Measurements from ENCODE around the gene GPI.
"Not testable (repeated sequence)": the region's sequence is repeated elsewhere in the genome, so short reads cannot be mapped to it uniquely, and the experiment has no call there.

Gene GPI

DNA sequence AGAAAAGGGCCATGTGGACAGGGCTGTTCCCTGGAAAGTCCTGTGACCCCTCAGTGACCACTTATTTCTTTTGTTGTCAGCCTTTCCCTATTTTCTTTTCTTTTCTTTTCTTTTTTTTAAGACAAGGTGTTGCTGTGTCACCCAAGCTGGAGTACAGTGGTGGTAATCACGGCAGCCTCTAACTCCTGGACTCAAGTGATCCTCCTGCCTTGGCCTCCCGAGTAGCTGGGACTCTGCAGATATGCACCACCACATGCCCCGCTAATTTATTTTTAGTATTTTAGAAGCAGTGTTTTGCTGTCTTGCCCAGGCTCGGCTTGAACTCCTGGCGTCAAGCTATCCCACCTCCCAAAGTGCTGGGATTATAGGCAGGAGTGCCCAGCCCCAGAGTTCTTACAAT, 1.1 kb upstream of the GPI start:
- no peak for TF ChIP-seq CTCF (IDR thresholded peaks at IDR 0.05; ENCODE audit: borderline replicate concordance, control extremely low read depth, extremely low read depth, insufficient read depth, missing control alignments)
- in situ Hi-C loops (cut with MboI; ENCODE audit: low sequenced_read_pairs, unreplicated experiment): no loop called here
- no peak for DNase-seq (ENCODE audit: low spot score)

GRCh38 chr19:34364462-34364829, 550 bp upstream of the GPI start:
- no peak for DNase-seq (ENCODE audit: low spot score)
- in situ Hi-C loops (cut with MboI; ENCODE audit: low sequenced_read_pairs, unreplicated experiment): no loop called here
- TF ChIP-seq CTCF (IDR thresholded peaks at IDR 0.05; ENCODE audit: borderline replicate concordance, control extremely low read depth, extremely low read depth, insufficient read depth, missing control alignments): no peak

DNA sequence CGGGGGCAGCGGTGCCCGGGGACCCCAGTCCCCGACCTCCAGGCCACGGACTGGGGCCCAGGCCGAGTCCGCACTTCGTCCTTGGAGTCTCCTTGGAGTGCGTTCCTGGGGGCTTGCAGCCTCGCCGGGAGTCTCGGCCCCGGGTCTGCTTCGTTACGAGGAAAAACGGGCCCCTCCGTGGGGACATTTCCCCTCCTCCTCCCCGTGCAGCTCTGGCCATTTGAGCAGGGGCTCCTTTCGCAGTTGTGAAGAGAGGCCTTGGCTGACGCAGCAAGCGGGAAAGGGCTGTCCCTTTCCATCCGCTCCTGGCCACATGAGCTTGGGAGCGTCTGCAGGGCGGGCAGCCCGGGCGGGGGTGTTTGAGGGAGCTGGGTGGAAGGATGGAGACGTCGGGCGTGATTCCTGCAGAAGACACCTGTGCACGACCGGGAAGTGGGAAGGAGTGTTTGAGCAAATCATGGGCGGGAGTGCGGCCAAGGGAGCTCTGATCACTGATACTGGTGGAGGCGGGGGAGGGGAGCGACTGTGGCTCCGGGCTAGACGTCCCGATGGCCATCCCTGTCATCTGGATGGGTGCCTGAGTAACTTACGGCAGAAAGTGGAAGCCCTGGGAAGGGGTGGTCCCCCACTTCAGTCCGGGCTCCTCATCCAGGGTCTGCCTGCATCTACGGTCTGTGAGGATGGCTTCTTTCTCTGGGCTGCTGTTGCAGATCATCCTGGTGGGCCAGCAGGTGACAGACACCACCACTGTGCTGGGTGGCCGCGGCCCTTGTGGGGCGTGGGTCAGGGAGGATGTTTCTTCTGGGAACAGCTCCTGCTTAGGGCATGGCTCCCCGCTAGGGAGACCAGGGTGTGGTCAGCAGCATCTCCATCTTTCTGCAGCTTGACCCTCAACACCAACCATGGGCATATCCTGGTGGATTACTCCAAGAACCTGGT, 736 bp downstream of the GPI start:
- no peak for TF ChIP-seq CTCF (IDR thresholded peaks at IDR 0.05; ENCODE audit: borderline replicate concordance, control extremely low read depth, extremely low read depth, insufficient read depth, missing control alignments)
- in situ Hi-C loops (cut with MboI; ENCODE audit: low sequenced_read_pairs, unreplicated experiment): no loop called here
- no peak for DNase-seq (ENCODE audit: low spot score)

DNA sequence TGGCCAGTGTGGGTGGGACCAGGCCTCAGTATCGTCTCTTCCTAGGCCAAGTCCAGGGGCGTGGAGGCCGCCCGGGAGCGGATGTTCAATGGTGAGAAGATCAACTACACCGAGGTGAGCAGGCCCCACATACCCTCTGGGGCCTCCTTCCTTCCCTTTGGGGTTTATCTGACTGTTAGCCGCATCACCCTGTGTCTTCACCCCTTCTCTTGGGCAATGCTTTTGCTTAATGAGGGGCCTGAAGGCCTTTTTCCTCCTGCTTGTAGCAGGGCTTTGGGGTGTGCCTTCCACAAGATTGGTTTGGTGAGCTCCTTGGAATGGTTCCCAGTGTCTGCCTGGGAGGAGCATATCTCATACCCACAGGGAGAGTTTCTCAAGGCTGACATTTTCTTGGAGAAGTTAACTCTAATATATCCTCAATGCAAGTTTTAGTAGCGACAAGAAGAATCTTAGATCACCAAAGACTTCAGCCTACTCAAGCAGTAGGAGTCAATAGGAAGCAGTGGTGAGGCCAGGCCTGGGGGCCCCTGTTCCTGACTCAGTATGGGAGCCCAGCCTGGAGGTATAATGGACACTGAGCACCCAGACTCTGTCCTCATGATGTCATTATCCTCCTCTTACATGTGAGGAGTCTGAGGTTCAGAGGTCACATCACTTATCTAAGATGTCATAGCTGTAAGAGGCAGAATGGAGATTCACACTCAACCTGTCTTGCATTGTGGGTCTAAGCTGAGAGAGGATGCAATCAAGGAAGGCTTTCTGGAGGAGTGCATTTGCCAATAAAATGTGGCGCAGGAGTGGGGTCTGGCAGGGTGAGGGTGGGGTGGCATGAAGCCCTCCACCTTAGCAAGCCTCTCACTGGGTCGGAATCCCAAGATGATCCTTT, 2.0 kb downstream of the GPI start:
- in situ Hi-C loops (cut with MboI; ENCODE audit: low sequenced_read_pairs, unreplicated experiment): no loop called here
- no peak for DNase-seq (ENCODE audit: low spot score)
- no peak for TF ChIP-seq CTCF (IDR thresholded peaks at IDR 0.05; ENCODE audit: borderline replicate concordance, control extremely low read depth, extremely low read depth, insufficient read depth, missing control alignments)

- no peak for DNase-seq (ENCODE audit: low spot score)
- in situ Hi-C loops (cut with MboI; ENCODE audit: low sequenced_read_pairs, unreplicated experiment): no loop called here
- no peak for TF ChIP-seq CTCF (IDR thresholded peaks at IDR 0.05; ENCODE audit: borderline replicate concordance, control extremely low read depth, extremely low read depth, insufficient read depth, missing control alignments)
Measured at GRCh38 chr19:34367624-34367957, 2.6 kb downstream of the GPI start.

GRCh38 chr19:34368338-34368737, 3.3 kb downstream of the GPI start:
- DNase-seq (ENCODE audit: low spot score): no peak
- no peak for TF ChIP-seq CTCF (IDR thresholded peaks at IDR 0.05; ENCODE audit: borderline replicate concordance, control extremely low read depth, extremely low read depth, insufficient read depth, missing control alignments)
- in situ Hi-C loops (cut with MboI; ENCODE audit: low sequenced_read_pairs, unreplicated experiment): no loop called here

DNA sequence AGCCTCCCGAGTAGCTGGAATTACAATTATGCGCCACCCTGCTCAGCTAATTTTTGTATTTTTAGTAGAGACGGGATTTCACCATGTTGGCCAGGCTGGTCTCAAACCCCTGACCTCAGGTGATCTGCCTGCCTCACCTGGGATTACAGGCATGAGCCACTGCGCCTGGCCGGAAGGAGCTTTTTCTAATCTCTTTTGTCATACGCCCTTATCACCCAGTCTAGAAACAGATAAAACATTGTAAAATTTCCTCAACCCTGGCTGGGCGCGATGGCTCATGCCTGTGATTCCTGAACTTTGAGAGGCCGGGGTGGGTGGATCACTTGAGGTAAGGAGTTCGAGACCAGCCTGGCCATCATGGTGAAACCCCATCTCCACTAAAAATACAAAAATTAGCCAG, 4.2 kb downstream of the GPI start:
- in situ Hi-C loops (cut with MboI; ENCODE audit: low sequenced_read_pairs, unreplicated experiment); DNase-seq (ENCODE audit: low spot score): not testable (repeated sequence)
